ENCODE data around the gene PXDC1.
"Not testable (repeated sequence)": the region's sequence is repeated elsewhere in the genome, so short reads cannot be mapped to it uniquely, and the experiment has no call there.

PXDC1 gene

DNA sequence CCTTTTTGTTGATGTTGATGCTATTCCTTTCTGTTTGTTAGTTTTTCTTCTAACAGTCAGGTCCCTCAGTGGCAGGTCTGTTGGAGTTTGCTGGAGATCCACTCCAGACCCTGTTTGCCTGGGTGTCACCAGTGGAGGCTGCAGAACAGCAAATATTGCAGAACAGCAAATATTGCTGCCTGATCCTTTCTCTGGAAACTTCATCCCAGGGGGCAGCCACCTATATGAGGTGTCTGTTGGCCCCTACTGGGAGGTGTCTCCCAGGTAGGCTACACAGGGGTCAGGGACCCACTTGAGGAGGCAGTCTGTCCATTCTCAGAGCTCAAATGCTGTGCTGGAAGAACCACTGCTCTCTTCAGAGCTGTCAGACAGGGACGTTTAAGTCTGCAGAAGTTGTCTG lies 74.2 kb downstream of the PXDC1 start:
- not testable (repeated sequence) for DNase-seq (ENCODE audit: extremely low read depth in 1 of 2, low read depth in 1 of 2)
